ENCODE measurements around the gene PITPNB. TPM values are rescaled to one million over a fixed set of nuclear protein-coding genes. Genes with fewer than 3 reads are reported as not detected.
A peak's percentile ranks its signal among the peaks of the same experiment; 100 is the strongest.

The PITPNB gene
- 16.2 and 18.9 TPM in 2 replicates for total RNA-seq (2014; rRNA removed; shearing (Covaris generic))
- polyA plus RNA-seq (2014; cell fraction: nucleus; rRNA removed) = 19.7 and 22.0 TPM in 2 replicates

DNA sequence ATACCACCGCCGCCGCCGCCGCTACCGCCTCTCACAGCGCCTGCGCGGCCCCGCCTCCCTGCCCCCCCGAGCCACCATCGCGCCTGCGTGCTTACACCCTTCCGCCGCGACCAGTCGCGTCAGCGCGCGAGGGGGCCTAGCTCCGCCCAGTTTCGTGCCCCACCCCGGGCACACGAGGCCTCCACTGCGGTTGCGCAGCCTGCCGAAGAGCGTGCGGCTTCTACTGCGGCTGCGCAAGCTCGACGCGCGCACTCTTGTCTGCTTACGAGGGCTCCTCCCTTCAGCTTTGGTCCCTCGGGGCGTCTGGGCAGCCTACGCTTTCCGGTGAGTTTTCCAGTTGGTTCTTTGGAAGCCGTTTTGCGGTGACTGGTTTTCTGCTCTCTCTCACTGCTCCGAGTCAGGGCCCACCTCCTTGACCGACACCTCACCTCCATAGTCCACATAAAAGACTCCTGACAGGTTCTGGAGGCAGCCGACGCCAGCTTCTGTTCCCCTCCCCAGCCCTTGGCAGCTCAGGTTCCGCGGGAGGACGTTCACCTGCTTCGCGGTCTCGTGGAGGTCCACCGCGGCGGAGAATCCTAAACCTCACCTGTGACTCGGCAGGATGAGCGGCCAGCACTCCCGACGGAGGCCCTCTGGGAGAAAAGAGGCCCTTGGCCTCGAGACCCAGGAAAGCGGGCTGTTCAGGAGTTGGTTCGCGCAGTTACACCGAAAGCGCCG, at the start of gene PITPNB:
TSS of gene PITPNB (minus strand) at position 35 of the 720 bp plus-strand sequence. CDS start 65 bp downstream, outside the sequence.
- peak; percentile 94 for DNase-seq (ENCODE audit: extremely low read depth, low read depth)

DNA sequence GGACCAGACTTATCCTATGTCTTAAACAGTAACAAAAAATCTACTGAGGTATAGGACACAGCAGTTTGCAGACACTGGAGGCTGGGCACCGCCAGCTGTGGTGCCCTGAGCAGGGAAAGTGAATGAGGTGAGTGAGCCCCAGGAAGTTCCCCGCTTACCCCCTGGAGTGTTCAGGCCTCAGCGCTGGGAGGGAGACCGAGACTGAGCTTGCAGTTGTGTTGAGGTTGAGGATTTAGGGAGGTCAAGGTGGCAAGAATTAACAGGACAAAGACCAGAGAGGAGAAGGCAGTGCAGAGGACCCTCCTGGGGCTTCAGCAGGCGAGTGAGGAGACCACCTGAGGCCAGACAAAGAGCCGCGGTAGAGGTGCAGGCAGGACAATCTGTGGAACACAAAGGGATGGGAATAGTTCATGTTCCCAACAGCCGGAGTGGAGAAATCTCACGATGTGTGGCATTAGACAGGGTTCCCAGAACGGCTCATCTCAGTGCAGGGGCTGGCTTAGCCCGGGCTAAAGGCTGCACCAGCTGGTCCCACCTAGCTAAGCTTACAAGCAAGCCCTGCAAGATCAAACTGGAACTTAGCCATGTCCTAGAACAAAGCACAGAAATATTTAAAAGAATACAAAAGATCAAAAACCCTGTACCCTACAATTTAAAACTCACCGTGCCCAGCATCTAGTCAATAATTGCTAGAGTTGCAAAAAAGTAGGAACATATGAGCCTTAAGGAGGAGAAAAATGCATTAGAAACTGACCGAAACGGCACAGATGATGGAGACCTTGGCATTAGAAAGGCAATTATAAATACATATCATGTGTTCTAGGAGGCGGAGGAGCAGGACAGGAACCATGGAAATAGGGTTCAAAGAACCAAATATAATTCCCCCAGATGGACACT, 47.4 kb upstream of the PITPNB start:
- no peak for DNase-seq (ENCODE audit: extremely low read depth, low read depth)

DNA sequence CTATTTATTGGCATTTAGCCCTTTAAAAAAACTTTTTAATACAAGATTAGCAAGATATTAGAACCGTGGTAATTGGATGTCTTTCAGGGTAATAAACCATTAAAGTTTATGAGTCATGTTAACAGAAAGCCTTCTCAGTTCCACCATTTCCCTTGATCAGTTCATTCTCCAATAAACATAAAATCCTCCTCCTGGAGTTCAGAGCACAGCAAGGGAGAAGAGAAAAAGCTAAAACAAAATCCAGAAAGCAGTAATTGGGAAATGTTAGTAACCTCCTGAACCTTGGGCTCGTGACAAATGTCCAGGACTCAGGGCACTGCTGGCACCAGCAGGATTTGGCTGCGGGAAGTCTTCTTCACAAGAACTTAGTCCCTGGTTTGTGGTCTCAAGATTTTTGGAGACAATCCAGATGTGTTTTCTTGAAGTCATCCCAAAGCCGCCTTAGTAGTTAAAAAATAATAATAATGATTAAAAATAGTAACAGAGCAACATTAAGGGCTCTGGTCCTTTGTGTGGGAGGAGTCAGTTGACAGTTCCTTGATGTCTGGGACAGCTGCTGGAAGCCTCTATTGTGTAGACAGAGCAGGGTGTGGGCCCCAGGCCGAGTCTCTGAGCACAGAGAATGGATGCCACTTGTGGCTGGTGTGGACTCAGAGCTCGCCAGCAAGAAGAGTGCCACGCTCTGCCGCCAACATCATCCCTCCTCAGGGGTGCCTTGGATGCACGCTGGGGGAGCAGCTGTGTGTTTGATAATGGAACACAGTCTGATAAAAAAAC, 43.4 kb upstream of the PITPNB start:
- no peak for DNase-seq (ENCODE audit: extremely low read depth, low read depth)

DNA sequence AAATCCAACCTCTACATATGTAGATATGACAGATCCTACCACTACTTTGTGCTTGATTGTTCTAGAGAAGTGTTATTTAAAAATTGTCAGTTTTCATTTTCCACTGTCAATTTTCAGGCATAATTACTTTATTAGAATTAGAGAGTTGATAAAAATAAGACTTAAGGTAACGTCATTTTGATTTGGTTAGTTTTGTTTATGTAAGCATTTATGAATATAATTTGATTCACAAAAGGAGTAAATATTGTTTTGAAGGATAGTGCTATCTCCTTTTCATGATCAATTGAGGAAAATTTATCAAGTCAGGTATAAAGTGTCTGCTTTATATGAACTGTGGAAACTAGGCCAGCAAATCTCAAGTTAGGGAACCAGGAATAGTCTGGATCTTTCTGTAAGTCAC, 42.6 kb upstream of the PITPNB start:
- no peak for DNase-seq (ENCODE audit: extremely low read depth, low read depth)

DNA sequence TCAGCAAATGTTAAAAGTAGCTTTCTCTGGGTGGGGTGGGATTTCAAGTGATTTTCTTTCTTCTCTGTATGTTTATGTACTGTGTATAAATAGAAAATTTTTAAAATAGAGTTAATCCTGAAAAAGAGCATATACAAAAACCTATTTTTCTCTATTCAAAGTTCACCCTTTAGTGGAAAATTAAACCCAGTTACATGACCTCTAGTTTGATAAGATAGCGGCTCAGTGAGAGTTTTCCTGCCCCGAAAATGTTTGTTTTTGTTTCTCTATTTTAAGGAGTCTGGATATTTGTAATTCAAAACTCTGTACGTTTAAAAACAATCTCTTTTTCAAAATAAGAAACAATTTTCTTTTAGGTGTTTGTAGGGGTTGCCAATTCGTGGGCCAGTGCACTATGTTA, 42.1 kb upstream of the PITPNB start:
- DNase-seq (ENCODE audit: extremely low read depth, low read depth) = no peak

DNA sequence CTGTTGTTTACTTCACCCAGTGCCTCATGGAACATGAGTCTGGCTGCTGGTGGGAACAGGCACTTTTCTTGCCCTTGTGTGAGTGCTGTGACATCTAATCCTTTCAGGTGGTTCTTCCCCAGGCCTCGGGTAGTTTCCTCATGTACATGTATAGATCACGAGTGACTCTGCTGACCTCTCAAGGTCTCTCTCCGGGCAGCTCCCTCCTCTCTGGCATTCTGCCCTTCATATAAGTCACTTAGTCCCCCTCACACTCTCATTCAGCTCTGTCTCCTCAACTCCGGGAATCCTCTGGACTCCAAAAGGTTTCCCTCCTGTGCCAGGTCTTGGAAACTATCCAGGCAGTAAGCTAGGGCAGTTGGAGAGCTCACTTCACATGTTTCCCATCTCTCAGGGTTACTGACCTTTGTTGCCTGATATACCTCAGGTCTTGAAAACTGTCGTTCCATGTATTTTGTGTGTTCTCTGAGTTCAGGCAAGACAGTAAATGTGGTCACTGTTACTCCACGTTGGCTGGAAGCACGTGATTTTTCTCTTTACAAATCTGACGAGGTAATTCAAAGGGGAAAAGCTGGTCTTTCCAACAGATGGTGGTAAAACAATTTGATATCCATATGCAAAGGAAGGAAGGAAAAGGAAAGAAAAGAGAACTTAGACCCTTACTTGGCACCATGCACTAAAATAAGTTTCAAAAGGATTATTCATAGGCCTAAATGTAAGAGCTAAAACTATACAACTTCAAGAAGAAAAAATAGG, 40.5 kb upstream of the PITPNB start:
- no peak for DNase-seq (ENCODE audit: extremely low read depth, low read depth)

DNA sequence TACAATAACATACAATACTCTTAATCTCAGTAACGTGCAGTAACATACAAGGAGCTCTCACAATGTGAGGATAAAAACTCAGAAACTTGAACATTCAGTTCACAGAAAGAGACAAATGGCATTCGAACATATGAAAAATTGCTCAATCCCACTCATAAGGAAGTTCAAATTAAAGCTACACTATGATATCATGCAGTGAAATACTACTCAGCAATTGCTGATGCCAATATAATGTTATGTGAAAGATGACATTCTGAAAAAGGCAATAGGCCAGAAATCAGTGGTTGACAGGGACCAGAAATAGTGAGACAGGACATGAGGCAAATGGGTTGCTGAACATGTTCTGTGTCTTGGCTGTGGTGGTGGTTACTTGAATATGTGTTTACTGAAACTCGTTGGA, 33.7 kb upstream of the PITPNB start:
- no peak for DNase-seq (ENCODE audit: extremely low read depth, low read depth)

DNA sequence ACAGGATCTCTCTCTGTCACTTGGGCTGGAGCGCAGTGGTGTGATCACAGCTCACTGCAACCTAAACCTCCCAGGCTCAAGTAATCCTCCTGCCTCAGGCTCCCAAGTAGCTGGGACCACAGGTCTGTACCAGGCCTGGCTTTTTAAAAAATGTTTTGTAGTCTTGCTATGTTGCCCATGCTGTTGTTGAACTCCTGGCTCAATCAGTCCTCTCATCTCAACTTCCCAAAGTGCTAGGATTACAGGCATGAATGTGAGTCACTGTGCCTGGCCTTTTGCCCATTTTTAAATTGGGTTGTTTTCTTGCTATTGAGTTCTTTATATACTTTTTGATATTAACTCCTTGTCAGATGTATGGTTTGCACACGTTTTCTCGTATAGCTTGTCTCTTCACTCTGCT, 33.0 kb upstream of the PITPNB start:
- DNase-seq (ENCODE audit: extremely low read depth, low read depth) = no peak

DNA sequence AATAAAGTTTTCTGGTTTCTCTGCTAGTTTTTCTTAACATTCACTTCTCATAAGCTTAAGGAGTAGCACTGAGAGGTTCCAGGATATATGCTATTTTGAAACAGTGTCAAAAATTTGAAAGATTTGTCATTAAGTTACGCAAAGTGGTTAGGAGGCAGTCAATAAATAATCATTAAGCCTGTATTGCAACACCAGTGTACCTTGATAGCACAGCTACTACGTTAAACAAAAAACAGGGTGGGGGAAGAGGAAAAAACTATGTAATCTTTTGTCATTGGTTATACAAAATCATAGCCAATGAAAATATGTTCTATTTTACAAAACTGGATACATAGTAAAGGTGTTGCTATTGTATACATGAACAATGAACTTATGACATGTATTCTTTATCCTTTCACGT, 30.4 kb upstream of the PITPNB start:
- DNase-seq (ENCODE audit: extremely low read depth, low read depth) = no peak

DNA sequence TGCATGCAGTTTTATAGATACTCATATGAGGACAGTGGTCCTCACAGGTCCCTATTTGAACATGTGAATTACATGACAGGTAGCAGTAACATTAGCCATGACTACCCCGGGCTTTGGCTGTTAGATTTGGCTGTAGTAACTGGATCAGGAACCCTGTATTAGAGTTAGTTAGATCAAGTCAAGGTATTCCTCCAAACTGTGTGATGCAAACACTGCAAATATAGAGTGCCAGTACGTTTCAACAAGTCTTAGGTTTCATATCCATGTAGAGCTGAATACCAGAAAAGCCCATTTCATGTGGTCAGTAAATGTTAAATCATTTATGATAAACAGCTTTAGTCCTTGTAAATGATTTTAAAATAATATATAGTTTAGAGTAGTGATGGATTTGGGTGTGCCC, 29.5 kb upstream of the PITPNB start:
- no peak for DNase-seq (ENCODE audit: extremely low read depth, low read depth)

DNA sequence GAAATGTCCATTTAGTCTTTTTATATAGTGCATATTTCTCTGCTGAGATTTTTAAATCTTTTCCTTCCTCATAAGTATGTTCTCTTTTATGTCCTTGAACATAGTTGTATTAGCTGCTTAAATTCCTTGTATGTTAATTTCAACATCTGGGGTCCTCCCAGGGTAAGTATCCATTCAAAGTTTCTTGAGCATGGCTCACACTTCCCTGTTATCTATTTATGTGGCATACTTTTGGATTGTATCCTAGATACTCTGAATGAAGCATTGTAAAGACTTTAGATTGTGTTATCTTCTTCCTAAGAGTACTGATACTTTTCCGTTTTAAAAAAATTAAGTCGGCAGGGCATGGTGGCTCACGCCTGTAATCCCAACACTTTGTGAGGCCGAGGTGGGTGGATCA, 28.4 kb upstream of the PITPNB start:
- DNase-seq (ENCODE audit: extremely low read depth, low read depth) = no peak

DNA sequence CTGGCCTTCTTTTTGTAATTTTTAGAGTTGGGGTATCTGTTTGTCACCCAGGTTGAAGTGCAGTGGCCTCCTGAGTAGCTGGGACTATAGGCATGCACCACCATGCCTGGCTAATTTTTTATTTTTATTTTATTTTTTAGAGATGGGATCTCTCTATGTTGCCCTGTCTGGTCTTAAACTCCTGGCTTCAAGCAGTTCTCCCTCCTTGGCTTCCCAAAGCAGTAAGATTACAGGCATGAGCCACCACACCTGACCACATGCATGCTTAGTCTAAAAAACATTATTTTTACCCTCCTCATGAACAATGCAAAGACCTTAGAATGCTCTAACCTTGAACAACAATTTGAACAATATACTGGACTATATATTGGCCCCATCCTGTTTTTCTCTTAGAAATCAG, 22.1 kb upstream of the PITPNB start:
- no peak for DNase-seq (ENCODE audit: extremely low read depth, low read depth)

DNA sequence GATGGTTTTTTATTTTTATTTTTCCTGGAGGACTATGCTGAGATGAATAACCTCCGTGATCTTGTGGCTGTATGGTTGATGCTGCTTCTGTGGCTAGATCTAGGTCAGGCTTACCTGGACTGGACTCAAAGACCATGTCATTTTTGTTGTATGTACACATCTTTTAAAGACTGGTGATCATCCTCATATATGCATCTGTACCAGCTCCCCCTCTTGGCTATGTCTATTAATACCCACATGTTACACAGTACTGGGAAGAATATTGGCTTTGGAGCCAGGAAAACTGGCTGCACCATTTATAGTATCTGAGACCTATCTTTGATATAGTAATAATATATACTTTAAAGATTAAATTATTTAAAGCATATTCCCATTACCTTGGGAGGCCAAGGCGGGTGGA, 18.4 kb upstream of the PITPNB start:
- no peak for DNase-seq (ENCODE audit: extremely low read depth, low read depth)

DNA sequence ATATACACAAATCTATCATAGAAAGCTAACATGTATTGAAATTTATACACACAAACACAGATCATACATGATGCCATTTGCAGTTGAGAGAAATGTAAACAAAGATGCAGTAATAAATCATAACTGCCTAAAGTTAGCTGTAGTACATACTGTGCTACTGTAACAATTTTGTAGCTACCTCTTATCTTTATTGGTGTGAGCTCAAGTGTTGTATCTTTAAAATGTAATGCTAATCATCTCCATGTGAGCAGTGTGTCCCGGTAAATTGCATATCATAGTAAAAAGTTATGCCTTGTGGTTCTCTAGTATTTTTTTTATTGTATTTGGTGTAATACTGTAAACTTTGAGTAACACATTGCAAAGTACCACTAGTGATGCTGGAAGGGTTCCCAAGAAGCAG, 16.8 kb upstream of the PITPNB start:
- DNase-seq (ENCODE audit: extremely low read depth, low read depth) = no peak

DNA sequence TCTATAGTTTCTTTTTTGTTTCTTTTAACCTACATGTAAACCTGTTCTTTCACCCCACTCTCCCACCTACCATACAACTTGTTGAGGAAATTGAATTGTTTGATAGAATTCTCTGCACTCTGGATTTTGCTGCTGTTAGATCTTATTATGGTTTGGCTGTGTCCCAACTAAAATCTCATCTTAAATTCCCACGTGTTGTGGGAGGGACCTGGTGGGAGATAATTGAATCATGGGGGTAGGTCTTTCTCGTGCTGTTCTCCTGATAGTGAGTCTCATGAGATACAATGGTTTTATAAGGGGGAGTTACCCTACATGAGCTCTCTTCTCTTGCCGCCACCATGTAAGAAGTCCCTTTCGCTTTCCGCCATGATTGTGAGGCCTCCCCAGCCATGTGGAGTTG, 15.0 kb upstream of the PITPNB start:
- DNase-seq (ENCODE audit: extremely low read depth, low read depth) = no peak

DNA sequence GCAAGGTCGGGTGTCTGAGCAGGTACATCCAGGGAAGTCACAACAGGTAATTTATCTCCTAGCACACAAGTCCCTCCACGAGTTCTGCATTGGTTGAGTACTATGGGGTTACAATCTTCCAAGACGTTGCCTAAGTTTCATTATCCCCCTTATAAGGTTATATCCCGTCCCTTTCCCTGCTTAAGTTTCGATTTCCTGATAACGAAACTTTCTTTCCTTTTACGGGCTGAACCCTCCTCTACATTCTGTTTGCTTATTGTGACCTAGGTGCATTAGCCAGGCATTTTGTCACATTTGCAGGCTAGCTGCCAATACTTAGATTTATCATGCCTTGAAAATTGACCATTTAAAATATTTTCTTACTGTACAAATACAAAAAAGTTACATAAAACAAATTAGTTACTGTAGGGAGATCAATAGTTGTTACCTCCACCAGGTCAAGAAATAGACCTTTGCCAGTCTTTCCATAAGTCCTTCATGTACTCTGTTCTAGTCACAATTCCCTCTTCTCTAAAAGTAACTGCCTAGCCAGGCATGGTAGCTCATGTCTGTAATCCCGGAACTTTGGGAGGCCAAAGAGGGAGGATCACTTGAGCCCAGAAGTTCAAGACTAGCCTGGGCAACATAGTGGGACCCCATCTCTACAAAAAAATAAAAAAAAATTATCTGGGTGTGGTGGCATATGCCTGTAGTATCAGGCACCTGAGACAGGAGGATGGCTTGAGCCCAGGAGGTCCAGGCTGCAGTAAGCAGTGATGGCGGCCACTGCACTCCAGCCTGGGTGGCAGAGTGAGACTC, 14.3 kb upstream of the PITPNB start:
- no peak for DNase-seq (ENCODE audit: extremely low read depth, low read depth)

DNA sequence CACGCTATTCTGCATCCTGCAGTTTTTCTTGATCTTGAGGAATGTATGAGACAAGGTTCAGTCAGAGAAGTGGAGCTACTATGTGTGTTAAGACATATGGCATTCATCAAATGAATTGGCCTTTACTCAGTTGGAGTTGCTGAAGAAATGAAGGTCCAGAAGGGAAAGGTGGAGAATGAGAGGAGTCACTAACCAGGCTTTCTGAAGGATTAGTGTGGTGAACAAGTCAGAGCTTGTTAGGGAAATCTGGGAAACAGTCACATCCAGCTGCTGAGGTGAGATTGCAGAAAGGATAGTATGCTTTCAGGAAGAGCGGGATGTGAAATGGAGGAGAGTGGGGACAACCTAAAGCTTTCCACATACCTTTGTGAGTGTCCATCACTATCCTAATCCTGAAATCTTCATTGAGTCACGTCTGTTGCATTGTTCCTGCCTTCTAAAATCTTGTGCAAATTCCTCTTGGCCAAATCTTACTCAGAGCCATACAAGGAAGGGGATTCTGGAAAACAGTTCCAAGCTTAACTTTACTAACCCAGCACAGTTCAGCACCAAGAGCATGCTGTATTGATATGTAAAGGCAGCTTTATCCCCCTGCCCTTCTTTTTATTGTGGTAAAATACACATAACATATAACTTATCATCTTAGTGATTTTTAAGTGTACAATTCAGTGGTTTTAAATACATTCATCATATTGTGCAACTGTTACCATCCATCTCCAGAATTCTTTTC, 11.4 kb upstream of the PITPNB start:
- no peak for DNase-seq (ENCODE audit: extremely low read depth, low read depth)

DNA sequence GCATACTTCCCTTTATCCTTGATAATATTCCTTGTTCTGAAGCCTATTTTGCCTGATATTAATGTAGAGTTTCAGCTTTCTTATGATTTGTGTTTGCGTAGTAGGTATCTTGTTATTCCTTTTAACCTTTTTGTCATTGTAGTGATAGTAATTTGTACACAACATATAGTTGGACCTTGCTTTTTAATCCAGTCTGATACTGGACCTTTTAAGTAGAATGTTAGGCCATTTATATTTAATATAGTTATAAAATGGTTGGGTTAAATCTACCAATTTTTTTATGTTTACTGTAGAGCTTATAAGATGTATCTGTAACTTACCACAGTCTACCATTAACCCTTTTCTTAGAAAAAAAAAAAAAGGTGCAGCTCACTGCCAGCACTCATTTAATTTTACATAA, 8.6 kb upstream of the PITPNB start:
- no peak for DNase-seq (ENCODE audit: extremely low read depth, low read depth)

DNA sequence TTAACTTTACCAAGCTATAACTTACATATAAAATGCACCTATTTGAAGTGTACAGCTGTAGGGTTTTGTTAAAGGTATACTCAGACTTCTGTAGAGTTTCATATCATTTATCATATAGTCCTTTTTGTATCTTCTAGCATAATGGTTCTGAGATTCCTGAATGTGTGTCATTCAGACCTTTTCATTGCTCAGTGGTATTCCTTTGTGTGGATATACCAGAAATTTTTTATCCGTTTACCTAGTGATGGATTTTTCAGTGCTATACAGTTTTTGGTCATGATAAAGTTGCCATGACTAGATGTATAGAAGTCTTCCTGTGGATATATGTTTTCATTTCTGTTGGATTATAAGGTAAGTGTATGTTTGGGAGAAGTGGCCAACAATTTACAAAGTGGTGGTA, 6.3 kb upstream of the PITPNB start:
- no peak for DNase-seq (ENCODE audit: extremely low read depth, low read depth)

Data from NCI-H460 (cell line).